GM10248 (cell line): ENCODE measurements around the gene MOB3A.
"Not testable (repeated sequence)": the region's sequence is repeated elsewhere in the genome, so short reads cannot be mapped to it uniquely, and the experiment has no call there.

Experiments
- CTCF ChIA-PET: fragments of 300-600 bp; sonication (Branson Sonifier 250); formaldehyde crosslinking; extraction: SDS; loops from one replicate; lab custom pipeline; 2021; ENCODE audit warnings: antibody characterized with exemption; lab: Yijun Ruan, JAX
- POLR2A ChIA-PET: fragments of 350-650 bp; sonication (Branson Sonifier 250); formaldehyde crosslinking; extraction: SDS; loops from one replicate; lab custom pipeline; 2020; ENCODE audit warnings: antibody characterized with exemption; lab: Yijun Ruan, JAX
- DNase-seq: peaks from one replicate; pipeline ENCODE4 v3.0.0; 2012; ENCODE audit errors: extremely low spot score
- TF ChIP-seq, protein P1 (sequence below): IDR thresholded peaks from 2 replicates; pipeline ENCODE4 v1.5.1; 2012; ENCODE audit warnings: mild to moderate bottlenecking, low read depth; ENCODE audit errors: extremely low read depth, missing control alignments, control extremely low read depth

MOB3A gene

DNA sequence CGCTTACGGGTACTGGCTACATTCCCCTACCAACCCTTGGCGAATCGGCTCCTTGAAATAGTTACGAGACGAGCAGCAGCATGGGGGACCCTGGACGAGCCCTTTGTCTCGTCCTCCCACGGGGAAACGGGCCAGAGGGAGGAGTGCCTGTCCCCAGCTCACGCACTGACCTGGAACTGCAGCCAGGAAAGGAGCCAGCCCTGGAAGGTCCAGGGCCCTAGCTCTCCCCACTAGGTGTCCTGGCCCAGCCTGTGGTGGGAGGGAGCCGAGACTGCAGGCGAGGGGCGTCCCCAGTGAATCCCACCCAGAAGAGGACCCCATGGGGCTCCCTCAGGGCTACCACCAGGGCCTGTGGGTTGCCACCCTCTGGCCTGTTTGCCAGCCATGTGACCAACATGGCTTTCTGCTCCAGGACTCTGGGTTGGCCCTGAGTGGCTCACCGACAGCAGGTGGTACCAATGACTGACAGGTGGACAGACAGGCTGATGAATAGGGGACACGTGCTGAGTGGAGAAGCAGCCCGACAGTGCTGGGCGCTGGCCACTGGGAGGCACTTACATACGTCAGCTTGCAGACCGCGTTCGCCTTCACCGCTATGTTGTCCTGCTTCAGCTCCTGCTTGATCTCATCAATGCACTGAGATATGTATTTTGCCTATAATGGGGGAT lies 42.1 kb upstream of the MOB3A start:
- ChIA-PET CTCF (interaction anchor here (1.4 kb wide), 1 partner anchor 10 kb away, joined by 3 read pairs; no protein-coding TSS in a partner anchor), POLR2A (no interaction called here)
- TF ChIP-seq, protein P1, sequence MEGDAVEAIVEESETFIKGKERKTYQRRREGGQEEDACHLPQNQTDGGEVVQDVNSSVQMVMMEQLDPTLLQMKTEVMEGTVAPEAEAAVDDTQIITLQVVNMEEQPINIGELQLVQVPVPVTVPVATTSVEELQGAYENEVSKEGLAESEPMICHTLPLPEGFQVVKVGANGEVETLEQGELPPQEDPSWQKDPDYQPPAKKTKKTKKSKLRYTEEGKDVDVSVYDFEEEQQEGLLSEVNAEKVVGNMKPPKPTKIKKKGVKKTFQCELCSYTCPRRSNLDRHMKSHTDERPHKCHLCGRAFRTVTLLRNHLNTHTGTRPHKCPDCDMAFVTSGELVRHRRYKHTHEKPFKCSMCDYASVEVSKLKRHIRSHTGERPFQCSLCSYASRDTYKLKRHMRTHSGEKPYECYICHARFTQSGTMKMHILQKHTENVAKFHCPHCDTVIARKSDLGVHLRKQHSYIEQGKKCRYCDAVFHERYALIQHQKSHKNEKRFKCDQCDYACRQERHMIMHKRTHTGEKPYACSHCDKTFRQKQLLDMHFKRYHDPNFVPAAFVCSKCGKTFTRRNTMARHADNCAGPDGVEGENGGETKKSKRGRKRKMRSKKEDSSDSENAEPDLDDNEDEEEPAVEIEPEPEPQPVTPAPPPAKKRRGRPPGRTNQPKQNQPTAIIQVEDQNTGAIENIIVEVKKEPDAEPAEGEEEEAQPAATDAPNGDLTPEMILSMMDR, result no peak
- DNase-seq, result no peak

DNA sequence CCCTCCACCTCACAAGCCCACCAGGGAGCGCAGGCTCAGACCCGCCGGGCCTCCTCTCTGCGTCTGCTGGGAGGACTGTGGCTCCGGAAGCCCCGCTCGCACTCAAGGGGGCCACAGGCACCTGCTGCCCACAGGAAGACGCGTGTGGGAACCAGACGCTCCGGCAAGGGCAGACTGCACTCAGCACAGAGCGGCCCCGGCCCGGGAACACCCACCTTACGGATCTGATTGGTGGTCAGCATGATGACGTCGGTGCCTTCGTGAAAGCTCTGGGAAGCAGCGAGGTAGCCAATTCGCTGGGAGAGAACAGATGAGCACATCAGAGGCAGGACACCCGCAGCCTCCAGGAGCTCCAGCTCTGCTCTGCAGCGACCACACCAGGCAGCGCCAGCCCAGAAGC lies 40.7 kb upstream of the MOB3A start:
- no peak for DNase-seq
- POLR2A ChIA-PET, result interaction anchor here (0.6 kb wide), 1 partner anchor 1084 kb away, joined by 3 read pairs; no protein-coding TSS in a partner anchor
- CTCF ChIA-PET, result interaction anchor here (1.4 kb wide), 1 partner anchor 11 kb away, joined by 3 read pairs; no protein-coding TSS in a partner anchor
- TF ChIP-seq, protein P1, result no peak

DNA sequence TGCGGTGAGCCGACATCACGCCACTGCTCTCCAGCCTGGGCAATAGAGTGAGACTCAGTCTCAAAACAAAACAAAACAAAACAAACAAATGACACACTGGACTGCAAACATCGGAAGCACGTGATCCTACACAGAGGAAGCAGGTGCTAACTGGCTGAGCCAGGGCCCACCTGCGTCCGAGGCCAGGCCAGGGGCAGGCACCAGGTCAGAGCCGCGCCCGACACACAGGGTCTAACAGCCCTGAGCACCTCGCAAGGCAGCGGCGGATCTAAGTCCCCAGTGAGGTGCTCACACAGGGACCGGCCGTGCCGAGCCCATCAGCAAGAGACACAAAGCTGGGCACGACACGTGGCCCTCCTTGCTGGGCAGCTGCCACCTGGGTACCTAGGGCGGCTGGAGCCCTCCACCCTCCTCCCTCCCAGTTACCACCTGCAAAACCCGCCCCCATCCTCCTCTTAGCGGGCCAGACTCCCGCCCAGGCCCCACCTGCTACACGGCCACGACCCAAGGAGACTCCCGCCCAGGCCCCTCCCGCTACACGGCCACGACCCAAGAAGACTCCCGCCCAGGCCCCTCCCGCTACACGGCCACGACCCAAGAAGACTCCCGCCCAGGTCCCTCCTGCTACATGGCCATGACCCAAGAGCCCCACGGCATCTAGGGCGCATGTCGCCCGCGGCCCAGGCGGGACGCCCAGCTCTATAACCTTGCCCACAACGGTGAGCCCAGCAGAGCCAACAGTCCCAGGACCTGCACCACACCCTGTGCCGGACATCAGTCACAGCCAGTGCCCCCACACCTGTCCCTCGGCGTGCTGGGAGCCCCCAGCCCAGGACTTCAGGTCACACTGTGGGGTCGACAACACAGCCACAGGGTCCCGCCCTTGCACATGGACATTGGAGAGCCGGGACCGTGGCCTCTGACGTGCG lies 39.6 kb upstream of the MOB3A start:
- POLR2A ChIA-PET, result no interaction called here
- no peak for DNase-seq
- TF ChIP-seq, protein P1, result no peak
- CTCF ChIA-PET, result no interaction called here

DNA sequence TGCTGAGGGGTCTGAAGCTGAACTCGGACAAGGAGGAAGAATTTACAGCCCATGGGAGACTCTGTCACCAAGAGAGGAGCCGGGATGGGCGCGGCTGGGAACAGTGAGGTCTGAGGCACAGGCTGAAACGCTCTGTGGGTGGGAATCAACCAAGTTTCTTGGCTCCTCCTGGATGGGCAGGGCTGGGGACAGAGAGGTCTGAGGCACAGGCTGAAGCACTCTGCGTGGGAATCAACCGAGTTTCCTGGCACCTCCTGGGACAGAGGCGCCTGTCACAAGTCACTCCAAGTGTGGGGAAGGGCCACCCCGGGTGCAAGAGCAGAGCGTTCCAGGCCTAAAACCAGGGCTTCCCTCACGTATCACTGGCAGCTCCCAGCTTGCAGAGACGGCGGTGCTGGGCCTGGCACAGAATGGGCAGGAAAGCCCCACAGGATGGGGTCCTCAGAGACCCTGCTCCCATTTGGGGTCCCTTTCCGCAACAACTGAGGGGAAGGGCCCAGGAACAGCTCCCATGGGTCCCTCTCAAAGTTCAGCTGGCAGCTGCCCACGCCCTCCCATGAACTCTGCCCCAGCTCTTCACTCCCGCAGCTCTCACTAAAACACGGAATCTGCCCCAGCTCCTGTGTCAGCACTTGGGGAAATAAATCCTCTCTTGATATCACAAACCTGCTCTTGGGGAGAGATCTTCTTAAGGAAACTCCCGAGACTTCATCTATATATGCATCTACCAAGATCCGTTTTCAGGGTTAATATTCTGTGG lies 36.8 kb upstream of the MOB3A start:
- TF ChIP-seq, protein P1, result no peak
- no peak for DNase-seq
- ChIA-PET CTCF (interaction anchor here (0.9 kb wide), 1 partner anchor 203 kb away, joined by 3 read pairs; no protein-coding TSS in a partner anchor), POLR2A (interaction anchor here (0.6 kb wide), 1 partner anchor 25 kb away, joined by 5 read pairs; no protein-coding TSS in a partner anchor)

DNA sequence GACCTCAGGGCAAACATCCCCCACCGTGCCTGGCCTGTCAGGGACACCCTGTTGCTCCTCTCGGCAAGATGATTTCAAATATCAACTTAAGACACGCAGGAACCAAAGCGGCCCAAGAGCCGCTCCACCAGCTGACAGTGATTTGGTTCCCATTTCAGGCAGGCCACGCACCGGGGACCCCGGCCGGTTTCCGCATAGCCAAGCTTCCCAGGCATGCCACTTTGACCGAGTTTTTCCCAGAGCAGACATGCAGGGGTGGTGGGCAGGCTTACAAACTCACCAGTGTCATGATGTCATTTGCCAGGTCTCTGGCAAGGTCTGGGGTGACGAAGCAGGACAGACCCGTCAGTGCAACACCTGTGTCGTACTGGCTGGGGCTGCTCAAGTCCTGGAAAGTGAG lies 36.1 kb upstream of the MOB3A start:
- DNase-seq, result no peak
- TF ChIP-seq, protein P1, result no peak
- ChIA-PET CTCF (no interaction called here), POLR2A (no interaction called here)

DNA sequence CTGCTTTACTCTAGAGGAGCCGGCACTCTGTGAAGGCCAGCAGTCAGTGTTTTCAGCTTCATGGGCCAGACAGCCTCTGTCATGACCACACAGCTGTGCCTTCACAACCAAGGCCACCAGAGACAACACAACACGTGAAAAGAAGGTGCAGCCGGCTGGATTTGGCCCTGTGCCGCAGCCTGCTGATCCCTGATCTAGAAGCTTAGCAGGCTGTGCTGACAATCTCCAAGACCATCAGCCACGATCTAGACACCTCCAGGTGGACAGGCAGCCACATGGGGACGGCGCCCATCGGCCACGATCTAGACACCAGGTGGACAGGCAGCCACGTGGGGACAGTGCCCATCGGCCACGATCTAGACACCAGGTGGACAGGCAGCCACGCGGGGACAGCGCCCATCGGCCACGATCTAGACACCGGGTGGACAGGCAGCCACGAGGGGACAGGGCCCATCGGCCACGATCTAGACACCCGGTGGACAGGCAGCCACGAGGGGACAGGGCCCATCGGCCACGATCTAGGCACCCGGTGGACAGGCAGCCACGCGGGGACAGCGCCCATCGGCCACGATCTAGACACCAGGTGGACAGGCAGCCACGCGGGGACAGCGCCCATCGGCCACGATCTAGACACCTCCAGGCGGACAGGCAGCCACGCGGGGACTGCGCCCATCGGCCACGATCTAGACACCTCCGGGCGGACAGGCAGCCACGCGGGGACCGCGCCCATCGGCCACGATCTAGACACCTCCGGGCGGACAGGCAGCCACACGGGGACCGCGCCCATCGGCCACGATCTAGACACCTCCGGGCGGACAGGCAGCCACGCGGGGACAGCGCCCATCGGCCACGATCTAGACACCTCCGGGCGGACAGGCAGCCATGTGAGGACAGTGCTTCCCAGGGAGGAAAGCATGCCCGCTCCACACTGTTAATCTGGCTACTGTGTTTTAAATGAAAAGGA lies 35.2 kb upstream of the MOB3A start:
- DNase-seq, POLR2A ChIA-PET, CTCF ChIA-PET: not testable (repeated sequence)
